Mesothelial cell of epicardium (in vitro differentiated cells): ENCODE results near the gene CCSER1. TPM values are rescaled to one million over a fixed set of nuclear protein-coding genes. Genes with fewer than 3 reads are reported as not detected.

Experiments used
- DNase-seq, 2 experiments: peaks; one replicate each; pipeline ENCODE4 v3.0.0; 2021; ENCODE audit warnings: low spot score in 2 of 2; ENCODE audit not compliant: unreplicated experiment in 2 of 2
- H3K27ac Mint-ChIP-seq: 2 replicates; pipeline ENCODE4 v1.8.0; 2021; ENCODE audit warnings: mixed read lengths
- H3K27me3 Mint-ChIP-seq: 2 replicates; pipeline ENCODE4 v1.8.0; 2021; ENCODE audit warnings: low read depth, mixed read lengths
- H3K36me3 Mint-ChIP-seq: 2 replicates; pipeline ENCODE4 v1.8.0; 2021; ENCODE audit warnings: mixed read lengths
- H3K4me1 Mint-ChIP-seq: 2 replicates; pipeline ENCODE4 v1.8.0; 2021; ENCODE audit warnings: mixed read lengths
- H3K4me3 Mint-ChIP-seq: 2 replicates; pipeline ENCODE4 v1.8.0; 2021; ENCODE audit warnings: mild to moderate bottlenecking, moderate library complexity, mixed read lengths
- H3K9me3 Mint-ChIP-seq: 2 replicates; pipeline ENCODE4 v1.8.0; 2021; ENCODE audit warnings: mixed read lengths
- total RNA-seq: library from RNA; stranded (reverse); gene quantifications from 3 replicates; pipeline ENCODE4 v1.2.1, GENCODE V29; 2021
- TF ChIP-seq, protein P1 (sequence below): fragments of 200-600 bp; sonication (generic); IDR thresholded peaks from one replicate; pipeline ENCODE4 v1.5.0; 2021; ENCODE audit warnings: antibody characterized with exemption; ENCODE audit not compliant: unreplicated experiment

Gene CCSER1
- total RNA-seq, 1 donor from 2014 or later: 7.2 TPM

DNA sequence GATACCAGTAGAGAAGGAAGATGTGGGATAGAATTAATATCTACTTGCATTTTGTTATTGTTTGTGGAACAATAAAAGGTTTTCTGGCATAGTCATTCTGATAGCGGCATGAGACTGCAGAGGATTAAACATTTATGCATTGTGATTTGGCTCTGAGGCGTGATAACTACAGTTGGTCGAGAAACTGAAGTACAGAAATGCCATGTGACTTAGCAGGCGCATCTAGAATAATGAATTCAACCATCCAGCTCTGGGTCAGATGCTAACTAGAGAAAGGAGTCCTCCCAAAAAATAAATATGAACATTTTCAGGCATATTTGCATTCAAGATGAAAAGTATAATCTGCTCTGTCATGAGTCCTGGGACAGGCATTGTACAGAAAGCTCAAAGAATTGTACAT lies 62.8 kb downstream of the CCSER1 start:
- Mint-ChIP-seq H3K27me3 (no peaks in the 10 kb centered on the region), H3K9me3 (no peaks in the 10 kb centered on the region), H3K36me3 (no peaks in the 10 kb centered on the region), H3K27ac (no peak overlapping the region), H3K4me3 (no peak overlapping the region), H3K4me1 (peaks cover 12% of the 10 kb centered on the region)
- DNase-seq: no peak
- TF ChIP-seq, protein P1, sequence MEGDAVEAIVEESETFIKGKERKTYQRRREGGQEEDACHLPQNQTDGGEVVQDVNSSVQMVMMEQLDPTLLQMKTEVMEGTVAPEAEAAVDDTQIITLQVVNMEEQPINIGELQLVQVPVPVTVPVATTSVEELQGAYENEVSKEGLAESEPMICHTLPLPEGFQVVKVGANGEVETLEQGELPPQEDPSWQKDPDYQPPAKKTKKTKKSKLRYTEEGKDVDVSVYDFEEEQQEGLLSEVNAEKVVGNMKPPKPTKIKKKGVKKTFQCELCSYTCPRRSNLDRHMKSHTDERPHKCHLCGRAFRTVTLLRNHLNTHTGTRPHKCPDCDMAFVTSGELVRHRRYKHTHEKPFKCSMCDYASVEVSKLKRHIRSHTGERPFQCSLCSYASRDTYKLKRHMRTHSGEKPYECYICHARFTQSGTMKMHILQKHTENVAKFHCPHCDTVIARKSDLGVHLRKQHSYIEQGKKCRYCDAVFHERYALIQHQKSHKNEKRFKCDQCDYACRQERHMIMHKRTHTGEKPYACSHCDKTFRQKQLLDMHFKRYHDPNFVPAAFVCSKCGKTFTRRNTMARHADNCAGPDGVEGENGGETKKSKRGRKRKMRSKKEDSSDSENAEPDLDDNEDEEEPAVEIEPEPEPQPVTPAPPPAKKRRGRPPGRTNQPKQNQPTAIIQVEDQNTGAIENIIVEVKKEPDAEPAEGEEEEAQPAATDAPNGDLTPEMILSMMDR: no peak

GRCh38 chr4:90190525-90190924 lies 63.3 kb downstream of the CCSER1 start:
- no peak for DNase-seq
- TF ChIP-seq, protein P1: no peak
- no peak overlapping the region for H3K4me3 Mint-ChIP-seq
- no peaks in the 10 kb centered on the region for H3K27me3 Mint-ChIP-seq
- H3K4me1 Mint-ChIP-seq: peaks cover 7% of the 10 kb centered on the region
- no peaks in the 10 kb centered on the region for H3K36me3 Mint-ChIP-seq
- H3K27ac Mint-ChIP-seq: no peak overlapping the region
- no peaks in the 10 kb centered on the region for H3K9me3 Mint-ChIP-seq

DNA sequence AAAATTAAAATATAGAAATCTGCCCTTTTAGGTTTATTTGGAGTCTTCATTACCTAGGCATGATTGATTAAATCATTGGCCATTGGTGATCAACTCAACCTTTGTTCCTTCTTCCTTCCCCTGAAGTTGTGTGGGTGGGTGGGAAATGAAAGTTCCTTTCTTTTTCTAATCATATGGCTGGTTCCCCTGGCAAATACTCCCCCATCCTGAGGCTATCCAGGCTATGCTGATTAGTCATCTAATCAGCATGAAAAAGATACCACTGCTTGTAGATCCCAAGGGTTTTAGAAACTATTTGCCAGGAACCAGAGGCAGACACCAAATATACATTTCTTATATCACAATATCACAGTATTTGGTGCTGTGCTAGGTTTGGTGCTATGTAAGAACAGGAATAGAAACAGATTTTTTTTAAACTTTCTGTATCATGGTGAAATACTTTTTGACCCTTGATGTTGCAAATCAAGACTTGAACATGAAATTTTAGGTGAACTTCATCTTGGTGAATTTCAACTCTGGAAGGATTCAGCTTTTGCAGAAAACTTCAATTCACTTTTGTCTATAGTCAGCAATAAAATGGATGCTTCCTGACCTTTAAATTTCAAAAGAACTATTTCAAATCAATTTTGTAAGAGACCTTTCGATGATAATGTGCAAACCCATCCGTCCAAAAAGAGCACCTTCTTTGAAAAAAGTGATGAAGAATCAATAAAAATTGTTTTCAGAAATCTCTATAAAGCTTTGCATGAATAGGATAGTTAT lies 71.1 kb downstream of the CCSER1 start:
- Mint-ChIP-seq H3K9me3 (peaks cover 5% of the 10 kb centered on the region), H3K27ac (no peak overlapping the region), H3K4me3 (no peak overlapping the region), H3K27me3 (no peaks in the 10 kb centered on the region), H3K4me1 (peaks cover 3% of the 10 kb centered on the region), H3K36me3 (no peaks in the 10 kb centered on the region)
- TF ChIP-seq, protein P1: no peak
- no peak for DNase-seq

- H3K27ac Mint-ChIP-seq: no peak overlapping the region
- H3K27me3 Mint-ChIP-seq: no peaks in the 10 kb centered on the region
- TF ChIP-seq, protein P1: no peak
- peaks cover 11% of the 10 kb centered on the region for H3K36me3 Mint-ChIP-seq
- H3K4me1 Mint-ChIP-seq: peaks cover 2% of the 10 kb centered on the region
- H3K4me3 Mint-ChIP-seq: no peak overlapping the region
- DNase-seq: no peak
- H3K9me3 Mint-ChIP-seq: peaks cover 41% of the 10 kb centered on the region
These were observed 80.8 kb downstream of the CCSER1 start for GRCh38 chr4:90207887-90208454.

DNA sequence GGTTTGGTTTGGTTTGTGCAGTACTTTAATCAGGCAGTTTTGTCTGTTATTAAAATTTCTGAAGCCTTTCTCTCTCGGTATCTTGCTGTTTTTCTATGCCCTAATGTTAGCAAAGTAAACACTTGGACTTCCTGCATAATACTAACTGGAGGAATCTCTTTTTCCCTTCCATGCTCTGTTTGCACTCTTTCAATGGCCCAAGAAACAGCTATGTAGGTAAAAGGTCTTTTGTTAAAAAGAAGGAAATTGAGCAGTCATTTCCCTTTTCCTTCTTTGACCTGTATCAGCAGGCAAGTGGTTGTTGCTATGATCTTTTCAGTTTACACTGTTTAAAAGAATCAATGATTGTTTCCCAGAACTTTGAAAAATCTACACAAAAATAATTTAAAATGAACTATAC lies 82.7 kb downstream of the CCSER1 start:
- Mint-ChIP-seq H3K4me1 (peaks cover 2% of the 10 kb centered on the region), H3K27me3 (no peaks in the 10 kb centered on the region), H3K9me3 (peaks cover 24% of the 10 kb centered on the region), H3K4me3 (no peak overlapping the region), H3K36me3 (peaks cover 6% of the 10 kb centered on the region), H3K27ac (no peak overlapping the region)
- TF ChIP-seq, protein P1: no peak
- no peak for DNase-seq
